VCaP (cell line): ENCODE results near the gene MYO15B.

ENCODE experiments used
- H3K27ac ChIP-seq: fragments of 450-650 bp; 2 replicates; pipeline ENCODE4 v1.5.1; 2017
- TF ChIP-seq, protein P1 (sequence below): fragments of 450-650 bp; conservative IDR thresholded peaks from 2 replicates; pipeline ENCODE4 v1.5.1; 2017; ENCODE audit warnings: mild to moderate bottlenecking, moderate library complexity

Gene MYO15B

DNA sequence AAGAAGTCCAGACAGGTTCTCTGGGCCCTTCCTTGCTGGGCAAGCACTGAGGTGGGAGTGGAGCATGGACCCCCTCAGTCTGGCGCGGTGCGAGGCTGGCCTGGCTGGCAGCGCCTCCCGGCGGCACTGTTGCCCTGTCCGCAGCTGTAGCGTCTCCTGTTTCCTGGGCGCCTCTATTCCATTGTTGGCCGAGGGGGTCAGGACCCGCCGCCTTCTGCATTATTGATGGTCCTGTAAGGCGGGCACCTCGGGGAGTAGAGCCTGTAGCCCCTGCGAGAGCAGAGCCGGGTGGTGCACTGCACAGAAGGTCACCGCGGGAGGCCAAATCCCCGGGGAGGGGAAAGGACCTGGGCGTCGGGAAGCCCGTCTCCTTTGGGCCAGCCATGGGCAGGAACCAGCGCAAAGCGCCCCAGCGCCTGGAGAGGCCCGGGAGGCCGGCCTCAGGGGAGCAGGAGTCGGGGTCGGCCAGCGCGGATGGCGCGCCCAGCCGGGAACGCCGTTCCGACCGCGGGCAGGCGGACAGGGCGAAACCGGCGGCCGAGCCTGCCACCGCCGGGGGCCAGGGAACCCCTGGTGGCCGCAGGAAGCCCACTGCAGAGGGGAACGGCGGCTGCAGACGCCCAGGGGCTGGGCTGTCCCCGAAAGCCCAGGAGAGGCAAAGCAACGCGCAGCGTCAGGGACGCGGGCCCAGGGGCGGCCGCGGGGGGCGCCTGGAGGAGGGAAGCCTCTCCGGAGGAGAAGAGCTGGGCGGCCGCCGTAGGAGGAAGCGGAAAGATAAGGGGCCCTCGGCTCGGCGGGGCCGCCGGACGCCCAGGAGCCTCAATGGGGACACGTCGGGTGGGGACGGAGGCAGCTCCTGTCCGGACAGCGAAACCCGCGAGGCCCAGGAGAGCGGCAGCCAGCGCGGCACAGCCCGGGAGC is at the start of gene MYO15B:
TSS of gene MYO15B (plus strand) at position 126 of the 921 bp plus-strand sequence. CDS start at position 384, 258 bp downstream.
- TF ChIP-seq, protein P1, sequence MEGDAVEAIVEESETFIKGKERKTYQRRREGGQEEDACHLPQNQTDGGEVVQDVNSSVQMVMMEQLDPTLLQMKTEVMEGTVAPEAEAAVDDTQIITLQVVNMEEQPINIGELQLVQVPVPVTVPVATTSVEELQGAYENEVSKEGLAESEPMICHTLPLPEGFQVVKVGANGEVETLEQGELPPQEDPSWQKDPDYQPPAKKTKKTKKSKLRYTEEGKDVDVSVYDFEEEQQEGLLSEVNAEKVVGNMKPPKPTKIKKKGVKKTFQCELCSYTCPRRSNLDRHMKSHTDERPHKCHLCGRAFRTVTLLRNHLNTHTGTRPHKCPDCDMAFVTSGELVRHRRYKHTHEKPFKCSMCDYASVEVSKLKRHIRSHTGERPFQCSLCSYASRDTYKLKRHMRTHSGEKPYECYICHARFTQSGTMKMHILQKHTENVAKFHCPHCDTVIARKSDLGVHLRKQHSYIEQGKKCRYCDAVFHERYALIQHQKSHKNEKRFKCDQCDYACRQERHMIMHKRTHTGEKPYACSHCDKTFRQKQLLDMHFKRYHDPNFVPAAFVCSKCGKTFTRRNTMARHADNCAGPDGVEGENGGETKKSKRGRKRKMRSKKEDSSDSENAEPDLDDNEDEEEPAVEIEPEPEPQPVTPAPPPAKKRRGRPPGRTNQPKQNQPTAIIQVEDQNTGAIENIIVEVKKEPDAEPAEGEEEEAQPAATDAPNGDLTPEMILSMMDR, result no peak
- peak within 1 kb of the TSS; percentile 72 for H3K27ac ChIP-seq

DNA sequence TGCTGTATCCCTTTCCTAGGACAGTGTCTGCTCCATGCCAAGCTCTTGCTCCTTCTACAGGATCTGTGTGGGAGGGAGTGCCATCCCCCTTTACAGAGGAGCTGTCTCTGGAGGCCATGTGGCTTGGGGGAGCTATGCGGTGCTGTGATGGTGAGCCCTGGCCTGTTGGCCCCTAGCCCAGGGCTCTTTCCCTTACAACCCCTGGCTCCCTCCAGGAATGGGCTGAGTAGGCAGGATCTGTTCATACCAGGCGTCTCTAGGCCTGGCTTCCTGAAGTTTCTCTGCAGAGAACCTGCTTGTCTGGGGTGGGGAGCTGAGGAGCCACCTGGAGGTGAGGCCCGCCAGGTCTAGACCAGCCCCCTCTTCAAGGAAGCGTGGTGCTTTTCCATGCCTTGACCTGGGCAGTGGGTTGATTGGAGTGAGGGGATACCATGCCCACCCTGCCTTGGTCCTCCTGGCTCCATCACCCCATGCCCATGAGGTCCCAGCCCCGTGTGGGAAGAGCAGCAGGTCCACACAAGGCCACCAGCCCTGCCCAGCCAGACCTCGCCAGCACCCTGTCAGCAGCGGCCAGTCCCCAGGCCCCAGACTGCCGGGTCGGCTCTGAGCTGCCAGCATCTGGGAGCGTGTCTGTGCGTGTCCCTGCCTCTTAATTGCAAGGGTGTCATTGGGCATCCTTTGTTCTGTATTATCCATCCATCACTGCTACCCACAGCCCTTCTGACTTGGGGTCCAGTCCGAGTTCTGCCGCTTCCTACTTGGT is 47.5 kb upstream of the MYO15B start:
- H3K27ac ChIP-seq, result no peak overlapping the region
- TF ChIP-seq, protein P1, result no peak

DNA sequence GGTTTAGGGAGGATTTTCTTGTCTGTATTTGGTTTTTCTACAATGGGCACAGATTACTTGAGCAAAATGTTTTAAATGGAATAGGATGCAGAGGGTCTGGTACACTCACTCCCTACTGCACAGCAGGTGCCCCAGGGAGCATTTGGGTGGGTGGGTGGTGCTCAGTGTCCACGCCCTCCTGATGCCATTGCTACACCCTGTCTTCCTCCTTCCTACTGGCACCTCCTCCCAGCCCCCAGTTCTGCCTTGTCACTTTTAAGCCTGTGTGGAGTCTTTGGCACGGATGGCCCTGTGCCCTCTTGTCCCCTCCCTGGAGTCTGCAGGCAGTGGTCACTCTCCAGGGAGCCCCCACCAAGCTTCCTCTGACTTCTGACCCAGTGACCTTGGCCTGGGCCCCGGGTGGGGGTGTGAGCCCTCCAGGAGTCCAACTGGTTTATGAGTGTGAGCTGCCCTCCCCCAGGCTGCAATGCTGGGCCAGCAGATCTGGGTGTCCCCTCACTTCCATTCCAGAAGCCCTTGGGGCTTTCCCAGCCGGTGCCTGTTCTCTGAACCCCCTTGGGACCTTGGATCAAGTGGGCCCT is 46.6 kb upstream of the MYO15B start:
- TF ChIP-seq, protein P1, result no peak
- no peak overlapping the region for H3K27ac ChIP-seq

DNA sequence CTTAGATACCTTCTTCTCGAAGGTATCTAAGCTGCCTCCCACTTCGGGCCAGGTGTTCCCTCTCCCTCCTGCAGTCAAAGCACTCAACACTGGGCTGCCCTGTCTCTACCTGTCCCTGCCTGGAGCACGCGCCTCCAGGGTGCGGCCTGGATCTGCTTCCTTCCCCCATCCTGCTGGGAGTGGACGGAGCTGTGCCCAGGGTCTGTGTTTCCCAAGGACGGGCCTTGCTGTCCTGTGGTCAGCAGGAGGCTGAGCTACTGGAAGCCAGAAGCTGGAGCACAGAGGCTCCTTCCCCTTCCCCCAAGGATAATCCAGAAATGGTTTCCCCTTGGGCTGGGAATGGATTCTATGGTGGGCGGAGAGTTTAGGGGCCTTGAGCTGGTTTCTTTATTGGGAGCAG is 45.4 kb upstream of the MYO15B start:
- TF ChIP-seq, protein P1, result no peak

DNA sequence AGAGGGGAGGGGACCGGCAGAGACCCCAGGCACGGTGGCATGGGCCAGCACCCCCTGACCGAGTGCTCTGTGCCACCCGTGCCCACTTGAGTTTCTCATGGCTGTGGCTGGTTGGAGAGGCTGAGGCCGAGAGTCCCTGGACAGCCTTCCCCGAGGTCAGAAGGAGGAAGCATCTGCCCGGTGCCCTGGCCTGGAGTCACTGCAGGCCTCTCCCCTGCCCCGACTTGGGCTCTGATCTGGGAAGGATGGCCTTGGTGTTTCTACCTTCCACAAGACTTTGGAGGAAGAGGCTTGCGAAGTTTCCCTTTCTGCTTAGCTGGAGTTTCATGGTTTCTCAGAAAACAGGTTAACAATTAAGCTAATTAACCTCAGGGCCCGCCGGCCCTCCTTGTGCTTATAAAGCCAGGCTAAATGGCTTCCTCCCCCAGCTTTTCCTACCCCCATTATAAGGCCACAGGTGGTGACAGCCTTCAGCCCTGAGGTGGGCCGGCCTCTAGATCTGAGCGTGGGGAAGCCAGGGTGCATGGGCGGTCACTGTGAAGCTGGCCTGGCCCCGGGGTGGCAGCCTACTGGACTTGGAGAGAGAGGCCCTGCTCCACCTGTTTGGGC is 44.8 kb upstream of the MYO15B start:
- H3K27ac ChIP-seq, result no peak overlapping the region
- TF ChIP-seq, protein P1, result no peak

More for the DNA sequence above, 45.4 kb upstream of the MYO15B start:
- no peak overlapping the region for H3K27ac ChIP-seq

DNA sequence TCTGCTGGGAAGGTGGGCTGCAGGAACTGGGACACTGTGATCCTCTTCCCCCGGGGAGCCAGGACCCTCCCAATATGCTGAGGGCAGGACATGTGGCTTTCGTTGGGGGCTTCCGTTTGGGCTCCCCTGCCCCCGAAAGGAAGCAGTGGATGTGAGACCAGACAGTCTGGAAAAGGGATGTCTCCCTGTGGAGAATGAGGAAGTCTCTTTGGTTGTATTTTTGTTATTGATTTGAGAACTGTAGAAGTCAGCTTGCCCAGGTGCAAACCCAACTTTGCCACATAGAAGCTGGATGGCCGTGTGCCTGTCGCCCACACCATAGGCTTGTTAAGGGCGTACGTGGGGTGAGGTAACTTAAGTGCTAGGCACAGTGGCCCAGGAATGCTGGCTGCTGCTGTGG is 43.4 kb upstream of the MYO15B start:
- H3K27ac ChIP-seq, result no peak overlapping the region
- TF ChIP-seq, protein P1, result no peak
